GM19238 (cell line): Measurements from ENCODE around the gene DPP4.
"Not testable (repeated sequence)": the region's sequence is repeated elsewhere in the genome, so short reads cannot be mapped to it uniquely, and the experiment has no call there.

Experiments used
- DNase-seq: peaks from one replicate; pipeline ENCODE4 v3.0.0; 2011; ENCODE audit warnings: low spot score; ENCODE audit not compliant: insufficient read length

DPP4 gene

GRCh38 chr2:162058973-162059668, 14.9 kb downstream of the DPP4 start:
- DNase-seq: no peak

GRCh38 chr2:162057426-162057825, 16.6 kb downstream of the DPP4 start:
- no peak for DNase-seq

- DNase-seq: no peak
Observed at GRCh38 chr2:162056796-162057399, 17.1 kb downstream of the DPP4 start.

GRCh38 chr2:162053808-162054155, 20.2 kb downstream of the DPP4 start:
- no peak for DNase-seq

DNA sequence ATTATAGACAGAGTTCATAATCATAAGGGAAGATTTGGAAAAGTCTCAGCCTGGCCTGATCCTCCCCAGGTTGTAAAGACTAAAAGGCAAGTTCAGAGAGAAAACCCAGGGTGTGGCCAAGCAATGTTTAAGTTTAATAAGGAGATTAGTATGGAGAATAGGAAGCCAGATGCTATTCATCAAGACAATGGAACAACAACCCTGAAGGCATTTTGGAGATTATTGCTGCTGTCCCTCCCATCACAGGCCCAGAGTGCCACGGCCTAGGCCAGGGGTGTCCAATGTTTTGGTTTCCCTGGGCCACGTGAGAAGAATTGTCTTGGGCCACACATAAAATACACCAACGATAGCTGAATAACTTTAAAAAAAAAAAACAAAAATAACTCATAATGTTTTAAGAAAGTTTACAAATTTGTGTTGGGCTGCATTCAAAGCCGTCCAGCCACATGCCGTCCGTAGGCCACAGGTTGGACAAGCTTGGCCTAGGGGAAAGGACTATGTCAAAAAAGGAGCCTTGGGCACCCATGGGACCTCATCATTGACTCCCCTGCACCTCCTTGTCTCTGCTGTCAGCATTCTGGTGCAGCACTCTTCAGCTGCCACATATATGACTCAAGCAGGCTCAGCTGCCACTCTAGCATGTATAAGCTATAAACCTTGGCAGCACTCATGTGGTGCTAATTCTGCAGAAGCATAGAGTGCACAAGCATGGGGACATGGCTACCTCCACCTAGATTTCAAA, 20.8 kb downstream of the DPP4 start:
- no peak for DNase-seq

DNA sequence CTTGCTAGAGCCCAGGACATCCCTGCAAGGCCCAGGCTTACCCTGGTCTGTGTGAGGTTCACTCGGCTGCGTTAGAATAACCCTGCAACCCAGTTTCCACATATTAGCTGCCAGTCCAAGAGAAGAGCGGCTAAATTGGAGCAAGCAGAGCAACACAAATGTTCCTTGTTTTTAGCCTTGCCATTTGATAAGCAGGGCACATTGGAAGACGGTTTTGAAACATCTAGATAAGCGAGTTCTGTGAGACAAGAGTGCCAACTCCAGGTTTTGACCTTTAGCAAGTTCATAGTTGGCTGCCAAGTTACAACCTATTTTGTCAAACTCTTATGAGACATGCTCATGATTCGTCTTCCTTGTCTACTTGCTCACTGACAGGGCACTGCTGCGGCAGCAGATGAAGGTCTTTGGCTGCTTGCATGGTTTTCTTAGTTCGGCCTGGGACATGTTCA, 23.5 kb downstream of the DPP4 start:
- no peak for DNase-seq

GRCh38 chr2:162049089-162049488, 24.9 kb downstream of the DPP4 start:
- not testable (repeated sequence) for DNase-seq

DNA sequence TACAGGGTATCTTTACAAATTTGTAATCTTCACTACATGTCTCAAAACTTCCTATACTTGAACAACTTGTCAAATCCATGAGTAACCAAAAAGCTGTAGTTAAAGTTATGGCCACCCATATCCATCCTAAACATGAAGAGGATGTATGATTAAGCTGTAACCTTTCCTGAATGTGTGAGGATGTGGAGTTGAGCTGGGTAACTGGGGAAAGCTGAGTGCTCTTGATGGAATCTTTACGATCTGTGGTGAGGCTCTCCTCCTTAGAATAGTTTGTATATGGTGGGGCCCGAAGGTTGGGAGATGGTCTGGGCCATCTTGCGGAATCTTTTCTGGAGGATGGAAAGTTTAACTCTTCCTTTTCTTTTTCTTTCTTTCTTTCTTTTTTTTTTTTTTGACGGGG, 29.4 kb downstream of the DPP4 start:
- no peak for DNase-seq

- no peak for DNase-seq
Observed at GRCh38 chr2:162043132-162043531, 30.9 kb downstream of the DPP4 start.

DNA sequence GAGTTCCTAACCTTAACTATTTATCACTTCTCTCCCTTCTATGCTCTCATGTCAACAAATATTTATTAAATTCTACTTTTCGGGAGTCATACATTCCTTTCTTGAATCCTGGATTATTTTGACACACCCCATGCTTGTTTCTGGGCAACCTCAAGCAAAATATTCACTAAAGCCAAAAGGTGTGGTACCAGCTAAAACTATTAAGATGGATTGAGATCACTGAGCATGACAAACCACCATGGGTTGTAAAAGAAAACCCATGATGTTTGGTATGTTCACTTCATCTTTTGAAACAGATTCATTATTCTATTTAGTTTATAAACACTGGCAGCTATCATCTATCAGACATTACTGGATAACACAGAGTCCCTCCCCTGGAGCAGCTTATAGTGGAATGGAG, 32.5 kb downstream of the DPP4 start:
- no peak for DNase-seq

DNA sequence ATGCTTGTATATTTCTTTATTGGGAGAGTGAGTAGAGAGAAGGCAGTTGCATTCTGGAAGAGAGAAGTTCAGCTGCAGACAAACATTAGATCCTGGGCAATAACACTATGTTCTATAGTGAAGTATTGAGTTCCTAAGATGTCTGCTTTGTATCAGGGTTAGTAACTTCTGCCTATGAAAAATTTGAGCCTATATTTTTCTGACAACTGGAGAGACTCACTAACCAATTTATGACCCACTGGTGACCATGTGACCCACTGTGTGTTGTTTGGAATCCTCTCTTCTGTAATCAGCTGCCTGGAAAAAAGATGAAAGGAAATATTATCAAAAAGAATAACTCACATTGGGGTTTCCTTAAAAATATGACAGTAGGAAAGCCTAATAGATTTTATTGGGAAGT, 35.3 kb downstream of the DPP4 start:
- no peak for DNase-seq

GRCh38 chr2:162037886-162038285, 36.1 kb downstream of the DPP4 start:
- DNase-seq: no peak

DNA sequence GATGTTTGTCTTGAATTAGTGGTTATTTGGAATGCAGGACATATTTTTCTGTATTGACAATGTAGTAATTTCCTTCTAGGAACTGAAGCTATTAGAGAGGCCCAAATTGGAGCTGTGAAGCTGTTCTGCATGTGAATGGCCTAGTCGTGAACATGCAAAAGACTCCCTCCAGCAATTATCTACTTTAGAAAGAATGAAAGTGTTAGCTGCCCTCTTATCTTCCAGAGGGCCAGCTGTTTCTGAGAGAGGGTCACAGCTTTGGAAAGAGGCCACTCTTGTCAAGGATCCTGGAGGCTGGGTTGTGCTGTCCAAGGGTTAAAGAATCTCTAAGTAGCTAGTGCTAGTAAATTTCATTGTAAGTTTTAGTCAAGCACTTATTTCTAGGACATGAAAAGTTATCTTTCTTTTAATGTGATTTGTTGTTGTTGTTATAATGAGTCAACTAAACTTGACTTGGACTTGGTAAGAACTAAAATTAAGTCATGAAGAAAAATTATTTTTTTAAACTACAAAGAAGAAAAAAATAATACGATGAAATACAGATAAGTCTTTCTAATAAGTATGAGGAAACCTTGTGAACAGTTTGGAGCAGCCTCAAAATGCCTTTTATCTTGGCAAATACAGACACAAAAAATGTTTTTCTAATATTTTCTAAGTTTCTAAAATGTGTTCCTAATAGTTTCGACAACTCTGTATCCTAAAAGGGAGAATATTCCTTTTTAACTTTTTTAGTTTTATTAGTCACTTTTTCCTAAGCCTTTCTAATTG, 36.8 kb downstream of the DPP4 start:
- DNase-seq: no peak

- no peak for DNase-seq
Observed at GRCh38 chr2:162035981-162036380, 38.0 kb downstream of the DPP4 start.

DNA sequence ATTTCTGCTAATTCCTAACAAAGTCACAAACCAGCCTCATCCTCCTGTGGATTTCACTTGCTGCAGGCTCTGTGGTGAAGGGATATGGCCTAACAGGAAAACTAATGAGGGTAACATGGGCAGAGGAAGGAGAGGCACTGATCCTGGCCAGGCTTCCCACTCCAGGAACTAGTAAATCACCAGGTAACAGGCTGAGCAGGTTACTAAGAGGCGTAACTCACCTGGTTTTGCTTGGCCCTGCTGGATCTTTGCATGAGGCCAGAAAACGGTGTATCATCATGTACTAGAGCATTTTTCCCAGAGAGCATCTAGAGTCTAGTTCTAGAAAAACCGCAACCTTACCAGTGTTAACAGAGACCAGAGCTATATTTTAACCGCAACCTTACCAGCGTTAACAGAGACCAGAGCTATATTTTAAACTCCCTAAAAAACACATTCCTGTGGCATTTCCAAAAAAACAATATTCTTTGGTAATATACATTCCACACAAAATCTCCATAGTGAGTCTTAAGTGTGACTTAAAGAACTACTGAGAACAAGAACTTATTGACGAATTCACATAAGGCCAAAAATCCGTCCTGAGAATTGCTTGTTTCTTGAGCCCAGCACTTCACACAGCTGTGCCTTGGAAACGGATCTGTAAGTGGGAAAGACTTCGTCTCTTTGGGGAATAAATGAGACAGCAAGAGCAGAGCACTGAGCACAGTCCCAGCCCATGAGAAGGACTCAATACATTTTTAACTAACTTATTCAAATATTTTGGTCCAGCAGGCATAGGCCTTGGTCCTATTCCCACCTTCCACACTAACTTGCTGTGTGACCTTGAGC, 43.4 kb downstream of the DPP4 start:
- DNase-seq: no peak

- DNase-seq: no peak
Observed at GRCh38 chr2:162029287-162029901, 44.6 kb downstream of the DPP4 start.

DNA sequence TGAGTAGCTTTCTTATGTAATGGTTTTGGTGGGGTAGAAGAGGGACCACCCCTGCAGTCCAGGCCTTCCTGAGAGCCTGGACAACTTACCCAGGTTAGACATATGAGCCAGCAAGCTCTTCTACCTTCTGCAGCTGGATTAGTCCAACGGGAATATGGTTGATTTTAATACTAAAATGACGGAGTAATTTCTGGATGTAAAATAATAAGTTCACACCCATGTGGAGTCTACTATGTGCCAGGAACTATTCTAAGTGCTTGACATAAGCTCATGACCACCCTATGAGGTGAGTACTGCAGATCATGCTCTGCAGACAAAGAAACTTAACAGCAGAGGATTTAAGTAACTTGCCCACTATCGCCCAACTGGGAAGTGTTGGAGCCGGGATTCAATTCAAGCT, 45.5 kb downstream of the DPP4 start:
- DNase-seq: no peak

- DNase-seq: no peak
Observed at GRCh38 chr2:162025121-162025911, 48.7 kb downstream of the DPP4 start.

DNA sequence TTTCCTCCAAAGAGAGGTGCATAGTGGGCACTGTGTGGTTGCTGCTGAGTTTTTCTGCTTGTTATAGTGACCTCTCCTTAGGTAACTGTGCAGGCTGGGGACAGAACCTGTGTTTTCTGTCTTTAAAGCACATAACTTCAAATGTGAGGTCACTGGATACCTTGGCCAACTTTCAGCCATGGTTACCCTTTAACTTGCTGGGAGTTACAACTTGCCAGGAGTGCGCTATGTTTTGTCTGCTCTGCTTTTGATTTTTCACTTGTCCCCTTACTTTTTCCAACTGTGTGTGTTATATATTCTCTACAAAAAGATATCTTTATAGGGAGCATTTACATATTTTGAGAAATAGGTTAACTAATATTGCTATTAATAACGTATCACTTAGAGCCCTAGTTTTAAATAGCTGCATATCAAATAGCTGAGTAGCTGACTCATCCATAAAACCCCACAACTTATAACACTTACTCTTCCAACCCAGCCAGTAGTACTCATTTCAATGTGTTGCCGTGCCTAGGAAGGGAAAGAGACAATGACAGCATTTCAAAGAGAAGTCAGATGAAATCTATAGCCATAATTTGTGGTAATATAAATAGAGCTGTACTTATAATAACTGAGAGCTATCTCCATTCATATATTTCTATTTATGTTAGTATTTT, 51.6 kb downstream of the DPP4 start:
- no peak for DNase-seq
